ENCODE results near the gene NHLRC4. TPM values are rescaled to one million over a fixed set of nuclear protein-coding genes. Genes with fewer than 3 reads are reported as not detected.
A peak's percentile ranks its signal among the peaks of the same experiment; 100 is the strongest.

The NHLRC4 gene
- total RNA-seq, 2 donors from 2014 or later, result 1.1 TPM

GRCh38 chr16:583470-583814 is 16.6 kb downstream of the NHLRC4 start:
- no peak overlapping the region for H3K27ac ChIP-seq (ENCODE audit: low read depth, low read length)
- H3K27me3 Mint-ChIP-seq (ENCODE audit: insufficient read depth), result peaks cover 26% of the 10 kb centered on the region
- 38 to 44% methylated on average over 9 to 16 of the region's 16 CpGs for WGBS, 2 experiments (ENCODE audit: insufficient coverage in 1 of 2, insufficient read length in 1 of 2)
- peaks cover 2% of the 10 kb centered on the region for H3K4me1 Mint-ChIP-seq
- peak; percentile 79 for DNase-seq
- peaks cover 5% of the 10 kb centered on the region for H3K36me3 Mint-ChIP-seq (ENCODE audit: low read depth)
- no peak overlapping the region for H3K4me3 ChIP-seq (ENCODE audit: low read length)
- no peak overlapping the region for H3K9ac ChIP-seq (ENCODE audit: extremely low read depth, low read length, poor library complexity, severe bottlenecking)
- H3K36me3 ChIP-seq (ENCODE audit: control insufficient read depth, insufficient read depth, low read length), result no peaks in the 10 kb centered on the region
- H3K9me3 Mint-ChIP-seq, result no peaks in the 10 kb centered on the region
- H3K4me3 Mint-ChIP-seq, result no peak overlapping the region
- no peak for TF ChIP-seq CTCF (conservative IDR thresholded peaks at IDR 0.05)
- peaks cover 12% of the 10 kb centered on the region for H3K27me3 ChIP-seq (ENCODE audit: control insufficient read depth, insufficient read depth, low read length, poor library complexity, severe bottlenecking)
- H3K27ac Mint-ChIP-seq, result no peak overlapping the region
- H3K9me3 ChIP-seq (ENCODE audit: control insufficient read depth, low read length), result no peaks in the 10 kb centered on the region
- no peaks in the 10 kb centered on the region for H3K4me1 ChIP-seq (ENCODE audit: control insufficient read depth, insufficient read depth, low read length)

- Histone ChIP-seq H3K27me3 (ENCODE audit: control insufficient read depth, insufficient read depth, low read length, poor library complexity, severe bottlenecking) (peaks cover 12% of the 10 kb centered on the region), H3K36me3 (ENCODE audit: control insufficient read depth, insufficient read depth, low read length) (no peaks in the 10 kb centered on the region), H3K4me3 (ENCODE audit: low read length) (no peak overlapping the region), H3K27ac (ENCODE audit: low read depth, low read length) (no peak overlapping the region), H3K9me3 (ENCODE audit: control insufficient read depth, low read length) (no peaks in the 10 kb centered on the region), H3K9ac (ENCODE audit: extremely low read depth, low read length, poor library complexity, severe bottlenecking) (no peak overlapping the region), H3K4me1 (ENCODE audit: control insufficient read depth, insufficient read depth, low read length) (no peaks in the 10 kb centered on the region)
- Mint-ChIP-seq H3K27ac (no peak overlapping the region), H3K27me3 (ENCODE audit: insufficient read depth) (peaks cover 26% of the 10 kb centered on the region), H3K4me3 (no peak overlapping the region), H3K9me3 (no peaks in the 10 kb centered on the region), H3K4me1 (peaks cover 2% of the 10 kb centered on the region), H3K36me3 (ENCODE audit: low read depth) (peaks cover 5% of the 10 kb centered on the region)
- 61 to 65% methylated on average over 22 to 37 of the region's 38 CpGs for WGBS, 2 experiments (ENCODE audit: insufficient coverage in 1 of 2, insufficient read length in 1 of 2)
- no peak for TF ChIP-seq CTCF (conservative IDR thresholded peaks at IDR 0.05)
- DNase-seq, result peak; percentile 68
These were observed 17.2 kb downstream of the NHLRC4 start for GRCh38 chr16:583815-584591.

- H3K4me1 ChIP-seq (ENCODE audit: control insufficient read depth, insufficient read depth, low read length), result no peaks in the 10 kb centered on the region
- peak; percentile 48 for TF ChIP-seq CTCF (conservative IDR thresholded peaks at IDR 0.05)
- Mint-ChIP-seq H3K4me1 (peaks cover 2% of the 10 kb centered on the region), H3K27me3 (ENCODE audit: insufficient read depth) (peaks cover 26% of the 10 kb centered on the region), H3K36me3 (ENCODE audit: low read depth) (peaks cover 5% of the 10 kb centered on the region), H3K27ac (no peak overlapping the region), H3K4me3 (no peak overlapping the region), H3K9me3 (no peaks in the 10 kb centered on the region)
- no peaks in the 10 kb centered on the region for H3K9me3 ChIP-seq (ENCODE audit: control insufficient read depth, low read length)
- no peak overlapping the region for H3K4me3 ChIP-seq (ENCODE audit: low read length)
- H3K36me3 ChIP-seq (ENCODE audit: control insufficient read depth, insufficient read depth, low read length), result no peaks in the 10 kb centered on the region
- WGBS, 2 experiments (ENCODE audit: insufficient coverage in 1 of 2, insufficient read length in 1 of 2), result 46 to 57% methylated on average over 9 to 10 of the region's 10 CpGs
- DNase-seq, result peak; percentile 81
- H3K27ac ChIP-seq (ENCODE audit: low read depth, low read length), result no peak overlapping the region
- H3K27me3 ChIP-seq (ENCODE audit: control insufficient read depth, insufficient read depth, low read length, poor library complexity, severe bottlenecking), result peaks cover 12% of the 10 kb centered on the region
- H3K9ac ChIP-seq (ENCODE audit: extremely low read depth, low read length, poor library complexity, severe bottlenecking), result no peak overlapping the region
These were observed 18.5 kb downstream of the NHLRC4 start for GRCh38 chr16:585351-585750.
